ENCODE measurements around the gene IL18R1. TPM values are rescaled to one million over a fixed set of nuclear protein-coding genes. Genes with fewer than 3 reads are reported as not detected.

IL18R1 gene
- total and polyA plus RNA-seq, 9 of the 15 experiments (the other 6 are each of a cell fraction or from before 2014, with no cell fraction given): 0.55 to 10.0 (median 2.5) TPM

- TF ChIP-seq ZBTB34 (CRISPR knock-in tag; IDR thresholded peaks at IDR 0.05) (0 out of 2 replicates have a peak, but pooled peaks have one; percentile 9), ZNF740 (CRISPR knock-in tag; IDR thresholded peaks at IDR 0.05) (no peak), ZNF740 (tag; IDR thresholded peaks at IDR 0.05) (peak in 1 of 2 experiments; percentile 46; a peak in 1 of 4 replicates), CXXC5 (CRISPR knock-in tag; IDR thresholded peaks at IDR 0.05) (peak; percentile 70), KLF6 (CRISPR knock-in tag; IDR thresholded peaks at IDR 0.05; ENCODE audit: borderline replicate concordance) (peak; percentile 95), CREB1 (IDR thresholded peaks at IDR 0.05) (no peak), CREB1 (CRISPR knock-in tag; IDR thresholded peaks at IDR 0.05) (no peak), JUN (IDR thresholded peaks at IDR 0.05; ENCODE audit: borderline replicate concordance, low read depth, low read length) (no peak), JUN (CRISPR knock-in tag; IDR thresholded peaks at IDR 0.05; ENCODE audit: borderline replicate concordance) (no peak), ZNF592 (IDR thresholded peaks at IDR 0.05) (peak; percentile 68), ZNF445 (CRISPR knock-in tag; IDR thresholded peaks at IDR 0.05; ENCODE audit: low read depth) (0 out of 2 replicates have a peak, but pooled peaks have one; percentile 28), REST (IDR thresholded peaks at IDR 0.05; ENCODE audit: borderline replicate concordance) (no peak), REST (CRISPR knock-in tag; IDR thresholded peaks at IDR 0.05; ENCODE audit: low read depth) (0 out of 2 replicates have a peak, but pooled peaks have one; percentile 25)
Observed at GRCh38 chr2:102423368-102423767, 67.8 kb downstream of the IL18R1 start (continued).

Measured in K562 (cell line).